ENCODE data around the gene IER3. TPM values are rescaled to one million over a fixed set of nuclear protein-coding genes. Genes with fewer than 3 reads are reported as not detected.
A peak's percentile ranks its signal among the peaks of the same experiment; 100 is the strongest.
"Not testable (repeated sequence)": the region's sequence is repeated elsewhere in the genome, so short reads cannot be mapped to it uniquely, and the experiment has no call there.

The IER3 gene
- total RNA-seq, 2 donors from 2014 or later, result 55.6 to 617 TPM

- ATAC-seq (replicated peaks), result no peak
- H3K9me3 Mint-ChIP-seq, result no peaks in the 10 kb centered on the region
- peak overlapping the region; percentile 99 for H3K4me3 Mint-ChIP-seq
- H3K4me1 Mint-ChIP-seq, result peaks cover 48% of the 10 kb centered on the region
- H3K27me3 Mint-ChIP-seq, result no peaks in the 10 kb centered on the region
- H3K27ac Mint-ChIP-seq, result peak overlapping the region; percentile 96
- peaks cover 82% of the 10 kb centered on the region for H3K36me3 Mint-ChIP-seq (ENCODE audit: low read depth)
Observed at GRCh38 chr6:30719356-30719755, 25.0 kb downstream of the IER3 start.

GRCh38 chr6:30717845-30718720 is 26.3 kb downstream of the IER3 start:
- not testable (repeated sequence) for H3K27me3 Mint-ChIP-seq; H3K9me3 Mint-ChIP-seq; ATAC-seq (replicated peaks)
- peak overlapping the region; percentile 99 for H3K4me3 Mint-ChIP-seq
- H3K27ac Mint-ChIP-seq, result peak overlapping the region; percentile 99
- peaks cover 36% of the 10 kb centered on the region for H3K4me1 Mint-ChIP-seq
- peaks cover 82% of the 10 kb centered on the region for H3K36me3 Mint-ChIP-seq (ENCODE audit: low read depth)

GRCh38 chr6:30717129-30717844 is 27.1 kb downstream of the IER3 start, which contains the start of gene MDC1:
Gene MDC1, minus strand, starts transcription at chr6:30717281. Its CDS starts 2,106 bp downstream, at chr6:30715175.
- H3K9me3 Mint-ChIP-seq, result no peaks in the 10 kb centered on the region
- H3K27me3 Mint-ChIP-seq, result no peaks in the 10 kb centered on the region
- peak within 1 kb of the TSS; percentile 99 for H3K4me3 Mint-ChIP-seq
- H3K36me3 Mint-ChIP-seq (ENCODE audit: low read depth), result peaks cover 82% of the 10 kb centered on the region
- H3K4me1 Mint-ChIP-seq, result peaks cover 29% of the 10 kb centered on the region
- peak; percentile 83 for ATAC-seq (replicated peaks)
- peak within 1 kb of the TSS; percentile 99 for H3K27ac Mint-ChIP-seq

- H3K4me1 Mint-ChIP-seq, result peaks cover 31% of the 10 kb centered on the region
- no peak for ATAC-seq (replicated peaks)
- H3K36me3 Mint-ChIP-seq (ENCODE audit: low read depth), result peaks cover 82% of the 10 kb centered on the region
- peak overlapping the region; percentile 99 for H3K27ac Mint-ChIP-seq
- no peaks in the 10 kb centered on the region for H3K27me3 Mint-ChIP-seq
- H3K9me3 Mint-ChIP-seq, result no peaks in the 10 kb centered on the region
- H3K4me3 Mint-ChIP-seq, result peak overlapping the region; percentile 99
Observed at GRCh38 chr6:30716879-30717128, 27.5 kb downstream of the IER3 start.

- ATAC-seq (replicated peaks), result no peak
- no peak overlapping the region for H3K4me3 Mint-ChIP-seq
- peaks cover 34% of the 10 kb centered on the region for H3K4me1 Mint-ChIP-seq
- no peaks in the 10 kb centered on the region for H3K27me3 Mint-ChIP-seq
- no peak overlapping the region for H3K27ac Mint-ChIP-seq
- peaks cover 85% of the 10 kb centered on the region for H3K36me3 Mint-ChIP-seq (ENCODE audit: low read depth)
- no peaks in the 10 kb centered on the region for H3K9me3 Mint-ChIP-seq
Observed at GRCh38 chr6:30714263-30714662, 30.1 kb downstream of the IER3 start.

- Mint-ChIP-seq H3K4me1 (peaks cover 31% of the 10 kb centered on the region), H3K27me3 (no peaks in the 10 kb centered on the region), H3K9me3 (no peaks in the 10 kb centered on the region), H3K36me3 (ENCODE audit: low read depth) (peaks cover 97% of the 10 kb centered on the region), H3K4me3 (no peak overlapping the region), H3K27ac (peak overlapping the region; percentile 60)
- ATAC-seq (replicated peaks), result no peak
Observed at GRCh38 chr6:30712441-30712945, 31.9 kb downstream of the IER3 start.

- ATAC-seq (replicated peaks), result peak; percentile 56
- H3K36me3 Mint-ChIP-seq (ENCODE audit: low read depth), result peaks cover 97% of the 10 kb centered on the region
- no peak overlapping the region for H3K27ac Mint-ChIP-seq
- no peak overlapping the region for H3K4me3 Mint-ChIP-seq
- no peaks in the 10 kb centered on the region for H3K27me3 Mint-ChIP-seq
- no peaks in the 10 kb centered on the region for H3K9me3 Mint-ChIP-seq
- peaks cover 26% of the 10 kb centered on the region for H3K4me1 Mint-ChIP-seq
Observed at GRCh38 chr6:30711758-30712380, 32.5 kb downstream of the IER3 start.

GRCh38 chr6:30709101-30709868 is 35.1 kb downstream of the IER3 start:
- no peak overlapping the region for H3K27ac Mint-ChIP-seq
- H3K4me1 Mint-ChIP-seq, result peaks cover 13% of the 10 kb centered on the region
- ATAC-seq (replicated peaks), result no peak
- no peaks in the 10 kb centered on the region for H3K27me3 Mint-ChIP-seq
- H3K4me3 Mint-ChIP-seq, result no peak overlapping the region
- peaks cover 97% of the 10 kb centered on the region for H3K36me3 Mint-ChIP-seq (ENCODE audit: low read depth)
- no peaks in the 10 kb centered on the region for H3K9me3 Mint-ChIP-seq

- no peak overlapping the region for H3K4me3 Mint-ChIP-seq
- peaks cover 97% of the 10 kb centered on the region for H3K36me3 Mint-ChIP-seq (ENCODE audit: low read depth)
- no peaks in the 10 kb centered on the region for H3K27me3 Mint-ChIP-seq
- H3K27ac Mint-ChIP-seq, result no peak overlapping the region
- H3K4me1 Mint-ChIP-seq, result peaks cover 13% of the 10 kb centered on the region
- no peaks in the 10 kb centered on the region for H3K9me3 Mint-ChIP-seq
- ATAC-seq (replicated peaks), result no peak
Observed at GRCh38 chr6:30707281-30707850, 37.0 kb downstream of the IER3 start.

GRCh38 chr6:30705620-30706019 is 38.7 kb downstream of the IER3 start:
- Mint-ChIP-seq H3K27me3 (no peaks in the 10 kb centered on the region), H3K4me1 (peaks cover 7% of the 10 kb centered on the region), H3K9me3 (no peaks in the 10 kb centered on the region), H3K4me3 (no peak overlapping the region), H3K27ac (no peak overlapping the region), H3K36me3 (ENCODE audit: low read depth) (peaks cover 92% of the 10 kb centered on the region)
- ATAC-seq (replicated peaks), result no peak

GRCh38 chr6:30703821-30704220 is 40.5 kb downstream of the IER3 start:
- Mint-ChIP-seq H3K4me1 (peaks cover 7% of the 10 kb centered on the region), H3K36me3 (ENCODE audit: low read depth) (peaks cover 95% of the 10 kb centered on the region), H3K27me3 (no peaks in the 10 kb centered on the region), H3K27ac (peak overlapping the region; percentile 66), H3K9me3 (no peaks in the 10 kb centered on the region), H3K4me3 (no peak overlapping the region)
- ATAC-seq (replicated peaks), result no peak

GRCh38 chr6:30703011-30703410 is 41.3 kb downstream of the IER3 start:
- no peak for ATAC-seq (replicated peaks)
- Mint-ChIP-seq H3K27me3 (no peaks in the 10 kb centered on the region), H3K36me3 (ENCODE audit: low read depth) (peaks cover 88% of the 10 kb centered on the region)

GRCh38 chr6:30700340-30700739 is 44.0 kb downstream of the IER3 start:
- no peak for ATAC-seq (replicated peaks)
- H3K9me3 Mint-ChIP-seq, result no peaks in the 10 kb centered on the region
- H3K4me3 Mint-ChIP-seq, result no peak overlapping the region
- peaks cover 4% of the 10 kb centered on the region for H3K4me1 Mint-ChIP-seq
- no peaks in the 10 kb centered on the region for H3K27me3 Mint-ChIP-seq
- H3K36me3 Mint-ChIP-seq (ENCODE audit: low read depth), result peaks cover 61% of the 10 kb centered on the region
- H3K27ac Mint-ChIP-seq, result no peak overlapping the region

More at GRCh38 chr6:30703011-30703410, 41.3 kb downstream of the IER3 start:
- Mint-ChIP-seq H3K4me1 (peaks cover 7% of the 10 kb centered on the region), H3K9me3 (no peaks in the 10 kb centered on the region), H3K27ac (no peak overlapping the region), H3K4me3 (no peak overlapping the region)

GRCh38 chr6:30696432-30696831 is 47.9 kb downstream of the IER3 start:
- Mint-ChIP-seq H3K27me3 (no peaks in the 10 kb centered on the region), H3K4me1 (no peaks in the 10 kb centered on the region), H3K27ac (no peak overlapping the region), H3K4me3 (no peak overlapping the region), H3K9me3 (no peaks in the 10 kb centered on the region), H3K36me3 (ENCODE audit: low read depth) (peaks cover 24% of the 10 kb centered on the region)
- ATAC-seq (replicated peaks), result no peak
